ENCODE measurements around the gene SPTLC2.
"Not testable (repeated sequence)": the region's sequence is repeated elsewhere in the genome, so short reads cannot be mapped to it uniquely, and the experiment has no call there.

Gene SPTLC2

GRCh38 chr14:77616454-77617229 lies at the start of gene SPTLC2:
Gene SPTLC2, minus strand, starts transcription at chr14:77616637. Its CDS starts 58 bp downstream, at chr14:77616579.
- peak; percentile 98 for DNase-seq (ENCODE audit: low spot score)

GRCh38 chr14:77663293-77663692 lies 46.9 kb upstream of the SPTLC2 start:
- no peak for DNase-seq (ENCODE audit: low spot score)

GRCh38 chr14:77661562-77661961 lies 45.1 kb upstream of the SPTLC2 start:
- not testable (repeated sequence) for DNase-seq (ENCODE audit: low spot score)

- peak; percentile 54 for DNase-seq (ENCODE audit: low spot score)
Observed at GRCh38 chr14:77660754-77661153, 44.3 kb upstream of the SPTLC2 start.

GRCh38 chr14:77659831-77660230 lies 43.4 kb upstream of the SPTLC2 start:
- no peak for DNase-seq (ENCODE audit: low spot score)

GRCh38 chr14:77657280-77657679 lies 40.8 kb upstream of the SPTLC2 start:
- DNase-seq (ENCODE audit: low spot score): no peak

- DNase-seq (ENCODE audit: low spot score): no peak
Observed at GRCh38 chr14:77654001-77654441, 37.6 kb upstream of the SPTLC2 start.

GRCh38 chr14:77649326-77649725 lies 32.9 kb upstream of the SPTLC2 start:
- no peak for DNase-seq (ENCODE audit: low spot score)

GRCh38 chr14:77648520-77649200 lies 32.2 kb upstream of the SPTLC2 start:
- DNase-seq (ENCODE audit: low spot score): no peak

- no peak for DNase-seq (ENCODE audit: low spot score)
Observed at GRCh38 chr14:77647853-77648252, 31.4 kb upstream of the SPTLC2 start.

GRCh38 chr14:77646907-77647306 lies 30.5 kb upstream of the SPTLC2 start:
- DNase-seq (ENCODE audit: low spot score): no peak

GRCh38 chr14:77645520-77646230 lies 29.2 kb upstream of the SPTLC2 start:
- no peak for DNase-seq (ENCODE audit: low spot score)

- no peak for DNase-seq (ENCODE audit: low spot score)
Observed at GRCh38 chr14:77642407-77642806, 26.0 kb upstream of the SPTLC2 start.

GRCh38 chr14:77641534-77642341 lies 25.3 kb upstream of the SPTLC2 start:
- no peak for DNase-seq (ENCODE audit: low spot score)

- no peak for DNase-seq (ENCODE audit: low spot score)
Observed at GRCh38 chr14:77640756-77641533, 24.5 kb upstream of the SPTLC2 start.

- DNase-seq (ENCODE audit: low spot score): no peak
Observed at GRCh38 chr14:77638771-77639171, 22.3 kb upstream of the SPTLC2 start.

GRCh38 chr14:77635869-77636268 lies 19.4 kb upstream of the SPTLC2 start:
- not testable (repeated sequence) for DNase-seq (ENCODE audit: low spot score)

- DNase-seq (ENCODE audit: low spot score): not testable (repeated sequence)
Observed at GRCh38 chr14:77635466-77635865, 19.0 kb upstream of the SPTLC2 start.

GRCh38 chr14:77630111-77630510 lies 13.7 kb upstream of the SPTLC2 start:
- DNase-seq (ENCODE audit: low spot score): no peak

- no peak for DNase-seq (ENCODE audit: low spot score)
Observed at GRCh38 chr14:77625360-77625759, 8.9 kb upstream of the SPTLC2 start.

- no peak for DNase-seq (ENCODE audit: low spot score)
Observed at GRCh38 chr14:77623201-77623600, 6.8 kb upstream of the SPTLC2 start.
